ENCODE data around the gene FIBCD1. TPM values are rescaled to one million over a fixed set of nuclear protein-coding genes. Genes with fewer than 3 reads are reported as not detected.

Gene FIBCD1
- total RNA-seq, 1 experiment from 2014 or later = 7.1 TPM

DNA sequence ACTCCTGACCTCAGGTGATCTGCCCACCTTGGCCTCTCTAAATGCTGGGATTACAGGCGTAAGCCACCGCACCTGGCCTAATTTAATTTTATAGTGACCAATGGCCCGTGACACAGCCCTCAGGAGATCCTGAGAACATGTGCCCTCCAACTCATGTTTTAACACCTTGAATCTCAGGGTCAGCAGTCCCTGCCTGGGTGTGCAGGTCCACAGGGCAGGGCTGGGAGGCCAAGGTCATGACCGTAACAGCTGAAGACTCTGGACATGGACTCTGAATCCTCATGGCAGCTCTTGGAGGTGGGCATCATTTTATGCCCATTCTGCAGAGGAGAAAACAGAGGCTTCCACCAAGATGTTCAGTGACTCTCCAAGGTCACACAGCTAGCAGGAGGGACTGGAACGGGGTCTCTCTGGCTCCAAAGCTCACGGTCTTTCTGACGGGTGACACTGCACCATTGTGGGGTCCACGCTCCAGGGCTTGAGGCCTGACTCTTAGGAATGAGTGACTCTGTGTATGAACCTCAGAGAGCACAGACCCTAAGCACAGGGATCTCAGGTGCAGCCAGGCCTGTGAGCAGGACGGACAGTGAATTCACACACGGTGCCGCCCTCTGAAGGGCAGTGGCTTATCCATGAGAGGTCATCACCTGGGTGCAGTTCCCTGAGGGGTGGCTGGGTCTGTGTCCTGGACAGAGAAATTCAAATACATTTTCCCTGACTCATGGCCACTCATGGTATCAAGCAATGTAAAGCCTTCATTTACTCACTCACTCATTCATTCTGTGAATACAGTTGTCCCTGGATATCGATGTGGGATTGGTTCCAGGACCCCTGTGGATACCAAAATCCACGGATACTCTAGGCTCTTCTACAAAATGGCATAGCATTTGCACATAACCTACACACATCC, 37.1 kb upstream of the FIBCD1 start:
- WGBS (ENCODE audit: extremely low coverage, insufficient read length, low lambda C conversion rate) = no CpG with 5 or more reads among the region's 13 CpGs
- Histone ChIP-seq H3K27ac (ENCODE audit: insufficient read length, low read depth, low read length) (no peak overlapping the region), H3K23ac (ENCODE audit: insufficient read length, low read depth, low read length) (no peak overlapping the region)

More for the DNA sequence above, 37.1 kb upstream of the FIBCD1 start:
- Mint-ChIP-seq H3K36me3 (ENCODE audit: insufficient read depth in 1 of 3, low read depth in 3 of 3) (no peaks in the 10 kb centered on the region), H3K4me3 (no peak overlapping the region), H3K4me1 (peaks cover 0 to 20% of the 10 kb centered on the region in 2 experiments; a peak in 3 of 4 replicates), H3K27ac (peak overlapping the region in 1 of 3 experiments; percentile 59; a peak in 1 of 7 replicates), H3K9me3 (no peaks in the 10 kb centered on the region; a peak in 1 of 5 replicates), H3K27me3 (ENCODE audit: low read depth) (peaks cover 17% of the 10 kb centered on the region)
- H3K4me2 ChIP-seq (ENCODE audit: insufficient read depth, insufficient read length, low read length) = no peak overlapping the region
- H3K27me3 ChIP-seq (ENCODE audit: insufficient read depth, low read length) = no peaks in the 10 kb centered on the region
- H3K79me2 ChIP-seq (ENCODE audit: insufficient read depth, low read length) = no peaks in the 10 kb centered on the region
- H4K5ac ChIP-seq (ENCODE audit: insufficient read length, low read depth, low read length) = no peak overlapping the region
- no peak overlapping the region for H2BK20ac ChIP-seq (ENCODE audit: low read depth, low read length, poor library complexity, severe bottlenecking)
- no peak overlapping the region for H3K18ac ChIP-seq (ENCODE audit: insufficient read length, low read depth, low read length)
- no peak overlapping the region for H4K91ac ChIP-seq (ENCODE audit: insufficient read length, low read depth, low read length)
- H3K9me3 ChIP-seq (ENCODE audit: control insufficient read depth, low read depth, low read length) = no peaks in the 10 kb centered on the region
- no peak overlapping the region for H2BK15ac ChIP-seq (ENCODE audit: low read depth, low read length)
- H2AK5ac ChIP-seq (ENCODE audit: insufficient read length, low read length) = no peak overlapping the region
- no peaks in the 10 kb centered on the region for H3K23me2 ChIP-seq (ENCODE audit: insufficient read length, low read depth, low read length, poor library complexity, severe bottlenecking)
- H2BK120ac ChIP-seq (ENCODE audit: low read depth, low read length, poor library complexity, severe bottlenecking) = no peak overlapping the region
- H2BK12ac ChIP-seq (ENCODE audit: insufficient read length, low read depth, low read length) = no peak overlapping the region
- no peak overlapping the region for H3K56ac ChIP-seq (ENCODE audit: insufficient read length, low read depth, low read length)
- no peak overlapping the region for H4K8ac ChIP-seq (replicated peaks; ENCODE audit: insufficient read length, low read depth, low read length)
- no peak overlapping the region for H2BK5ac ChIP-seq (ENCODE audit: insufficient read length, low read length)
- H3K14ac ChIP-seq (ENCODE audit: insufficient read depth, low read length) = no peak overlapping the region
- TF ChIP-seq, protein P1, sequence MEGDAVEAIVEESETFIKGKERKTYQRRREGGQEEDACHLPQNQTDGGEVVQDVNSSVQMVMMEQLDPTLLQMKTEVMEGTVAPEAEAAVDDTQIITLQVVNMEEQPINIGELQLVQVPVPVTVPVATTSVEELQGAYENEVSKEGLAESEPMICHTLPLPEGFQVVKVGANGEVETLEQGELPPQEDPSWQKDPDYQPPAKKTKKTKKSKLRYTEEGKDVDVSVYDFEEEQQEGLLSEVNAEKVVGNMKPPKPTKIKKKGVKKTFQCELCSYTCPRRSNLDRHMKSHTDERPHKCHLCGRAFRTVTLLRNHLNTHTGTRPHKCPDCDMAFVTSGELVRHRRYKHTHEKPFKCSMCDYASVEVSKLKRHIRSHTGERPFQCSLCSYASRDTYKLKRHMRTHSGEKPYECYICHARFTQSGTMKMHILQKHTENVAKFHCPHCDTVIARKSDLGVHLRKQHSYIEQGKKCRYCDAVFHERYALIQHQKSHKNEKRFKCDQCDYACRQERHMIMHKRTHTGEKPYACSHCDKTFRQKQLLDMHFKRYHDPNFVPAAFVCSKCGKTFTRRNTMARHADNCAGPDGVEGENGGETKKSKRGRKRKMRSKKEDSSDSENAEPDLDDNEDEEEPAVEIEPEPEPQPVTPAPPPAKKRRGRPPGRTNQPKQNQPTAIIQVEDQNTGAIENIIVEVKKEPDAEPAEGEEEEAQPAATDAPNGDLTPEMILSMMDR (conservative IDR thresholded peaks at IDR 0.05) = no peak
- no peak overlapping the region for H2AFZ ChIP-seq (ENCODE audit: low read length)
- no peaks in the 10 kb centered on the region for H3K4me1 ChIP-seq (ENCODE audit: insufficient read depth, low read length)
- H4K20me1 ChIP-seq (ENCODE audit: control insufficient read depth, insufficient read depth, insufficient read length) = no peaks in the 10 kb centered on the region
- H3K9ac ChIP-seq (ENCODE audit: extremely low read depth, insufficient read length, low read length) = no peak overlapping the region
- no peak overlapping the region for H3T11ph ChIP-seq (ENCODE audit: low read length)
- H3K79me1 ChIP-seq (ENCODE audit: insufficient read depth, low read depth, low read length, poor library complexity, severe bottlenecking) = no peaks in the 10 kb centered on the region
- no peak overlapping the region for H3K4ac ChIP-seq (ENCODE audit: low read depth, low read length)
- peak; percentile 20 for DNase-seq

Measured in H9 (cell line).